Muscle layer of colon (tissue), 2 donors: ENCODE measurements around the gene MUC12.
"Not testable (repeated sequence)": the region's sequence is repeated elsewhere in the genome, so short reads cannot be mapped to it uniquely, and the experiment has no call there.

Experiments used
- H3K27ac ChIP-seq: one replicate; pipeline ENCODE4 v1.7.0; 2013; ENCODE audit warnings: low read depth, mild to moderate bottlenecking, low read length, moderate library complexity
- H3K27me3 ChIP-seq, 2 donors: one replicate each; pipeline ENCODE4 v1.7.0; 2013; ENCODE audit warnings: low read length in 2 of 2, mild to moderate bottlenecking in 2 of 2; ENCODE audit not compliant: insufficient read depth in 2 of 2, control insufficient read depth in 1 of 2
- H3K36me3 ChIP-seq: one replicate; pipeline ENCODE4 v1.7.0; 2013; ENCODE audit warnings: mild to moderate bottlenecking, low read length; ENCODE audit not compliant: insufficient read depth
- H3K4me1 ChIP-seq: one replicate; pipeline ENCODE4 v1.7.0; 2013; ENCODE audit warnings: mild to moderate bottlenecking, low read length; ENCODE audit not compliant: insufficient read depth
- H3K4me3 ChIP-seq, 2 donors: one replicate each; pipeline ENCODE4 v1.7.0; 2013; ENCODE audit warnings: low read length in 2 of 2, low read depth in 1 of 2, mild to moderate bottlenecking in 1 of 2, moderate library complexity in 1 of 2
- H3K9ac ChIP-seq: one replicate; pipeline ENCODE4 v1.7.0; 2013; ENCODE audit warnings: low read length
- H3K9me3 ChIP-seq: one replicate; pipeline ENCODE4 v1.7.0; 2013; ENCODE audit warnings: mild to moderate bottlenecking, low read length
- donor health status: abdominal sarcoma.
- donor health status: Adenocarcinoma of cecum.

Gene MUC12

GRCh38 chr7:100999334-100999733 is 30.0 kb downstream of the MUC12 start:
- H3K27ac ChIP-seq, H3K4me3 ChIP-seq, H3K27me3 ChIP-seq, H3K36me3 ChIP-seq, H3K9me3 ChIP-seq, H3K9ac ChIP-seq, H3K4me1 ChIP-seq: not testable (repeated sequence)

- not testable (repeated sequence) for H3K36me3 ChIP-seq, H3K9me3 ChIP-seq, H3K4me1 ChIP-seq, H3K27ac ChIP-seq, H3K4me3 ChIP-seq, H3K27me3 ChIP-seq, H3K9ac ChIP-seq
These were observed 30.7 kb downstream of the MUC12 start for GRCh38 chr7:101000025-101000424.

- not testable (repeated sequence) for H3K4me3 ChIP-seq, H3K27ac ChIP-seq, H3K9me3 ChIP-seq, H3K36me3 ChIP-seq, H3K27me3 ChIP-seq, H3K9ac ChIP-seq, H3K4me1 ChIP-seq
These were observed 33.0 kb downstream of the MUC12 start for GRCh38 chr7:101002333-101002732.

GRCh38 chr7:101007361-101007760 is 38.0 kb downstream of the MUC12 start:
- not testable (repeated sequence) for H3K9ac ChIP-seq, H3K4me3 ChIP-seq, H3K36me3 ChIP-seq, H3K27me3 ChIP-seq, H3K27ac ChIP-seq, H3K9me3 ChIP-seq, H3K4me1 ChIP-seq

- Histone ChIP-seq H3K27me3 (no peaks in the 10 kb centered on the region), H3K9ac (no peak overlapping the region), H3K4me3 (no peak overlapping the region), H3K4me1 (no peaks in the 10 kb centered on the region), H3K27ac (no peak overlapping the region), H3K9me3 (no peaks in the 10 kb centered on the region), H3K36me3 (no peaks in the 10 kb centered on the region)
These were observed 40.3 kb downstream of the MUC12 start for GRCh38 chr7:101009629-101010028.

- peaks cover 0 to 7% of the 10 kb centered on the region in 2 donors for H3K27me3 ChIP-seq
- H3K36me3 ChIP-seq = no peaks in the 10 kb centered on the region
- peaks cover 4% of the 10 kb centered on the region for H3K4me1 ChIP-seq
- H3K9ac ChIP-seq = no peak overlapping the region
- H3K27ac ChIP-seq = no peak overlapping the region
- H3K9me3 ChIP-seq = no peaks in the 10 kb centered on the region
- no peak overlapping the region for H3K4me3 ChIP-seq
These were observed 43.6 kb downstream of the MUC12 start for GRCh38 chr7:101012931-101013330.

GRCh38 chr7:101015626-101016025 is 46.3 kb downstream of the MUC12 start:
- H3K9ac ChIP-seq = no peak overlapping the region
- H3K27me3 ChIP-seq = peaks cover 0 to 7% of the 10 kb centered on the region in 2 donors
- no peak overlapping the region for H3K27ac ChIP-seq
- H3K4me3 ChIP-seq = no peak overlapping the region
- peaks cover 4% of the 10 kb centered on the region for H3K4me1 ChIP-seq
- no peaks in the 10 kb centered on the region for H3K36me3 ChIP-seq
- no peaks in the 10 kb centered on the region for H3K9me3 ChIP-seq

- Histone ChIP-seq H3K4me3 (peak overlapping the region in 1 of 2 donors; percentile 29), H3K27ac (no peak overlapping the region), H3K27me3 (peaks cover 0 to 10% of the 10 kb centered on the region in 2 donors), H3K9ac (no peak overlapping the region), H3K36me3 (no peaks in the 10 kb centered on the region), H3K9me3 (no peaks in the 10 kb centered on the region), H3K4me1 (peaks cover 4% of the 10 kb centered on the region)
These were observed 47.9 kb downstream of the MUC12 start for GRCh38 chr7:101017064-101017777.

- Histone ChIP-seq H3K4me3 (no peak overlapping the region), H3K27ac (no peak overlapping the region), H3K27me3 (peaks cover 0 to 10% of the 10 kb centered on the region in 2 donors), H3K9ac (no peak overlapping the region), H3K4me1 (peaks cover 4% of the 10 kb centered on the region), H3K36me3 (no peaks in the 10 kb centered on the region), H3K9me3 (no peaks in the 10 kb centered on the region)
These were observed 49.2 kb downstream of the MUC12 start for GRCh38 chr7:101018271-101019167.

- Histone ChIP-seq H3K27me3 (peaks cover 0 to 9% of the 10 kb centered on the region in 2 donors), H3K27ac (no peak overlapping the region)
These were observed 51.1 kb downstream of the MUC12 start for GRCh38 chr7:101020444-101020843.

GRCh38 chr7:101021703-101022102 is 52.3 kb downstream of the MUC12 start:
- no peak overlapping the region for H3K4me3 ChIP-seq
- H3K9ac ChIP-seq = no peak overlapping the region
- H3K27ac ChIP-seq = no peak overlapping the region
- H3K27me3 ChIP-seq = peaks cover 0 to 3% of the 10 kb centered on the region in 2 donors
- peaks cover 1% of the 10 kb centered on the region for H3K4me1 ChIP-seq
- H3K9me3 ChIP-seq = no peaks in the 10 kb centered on the region
- H3K36me3 ChIP-seq = no peaks in the 10 kb centered on the region

More at GRCh38 chr7:101020444-101020843, 51.1 kb downstream of the MUC12 start:
- Histone ChIP-seq H3K9me3 (no peaks in the 10 kb centered on the region), H3K4me3 (no peak overlapping the region), H3K4me1 (peaks cover 4% of the 10 kb centered on the region), H3K9ac (no peak overlapping the region), H3K36me3 (no peaks in the 10 kb centered on the region)
